Measurements from ENCODE around the gene SCYGR7. TPM values are rescaled to one million over a fixed set of nuclear protein-coding genes. Genes with fewer than 3 reads are reported as not detected.

The SCYGR7 gene
- total RNA-seq, 1 donor from 2014 or later, result not detected

GRCh38 chr2:227703280-227703732, 24.8 kb upstream of the SCYGR7 start:
- no peak overlapping the region for H3K4me3 Mint-ChIP-seq (ENCODE audit: low read depth)
- H3K36me3 Mint-ChIP-seq (ENCODE audit: insufficient read depth), result peaks cover 45% of the 10 kb centered on the region
- DNase-seq (ENCODE audit: low spot score, unreplicated experiment), result no peak
- H3K27ac Mint-ChIP-seq, result peak overlapping the region; percentile 96
- H3K27me3 Mint-ChIP-seq, result no peaks in the 10 kb centered on the region
- H3K9me3 Mint-ChIP-seq (ENCODE audit: low read depth), result no peaks in the 10 kb centered on the region
- H3K4me1 Mint-ChIP-seq (ENCODE audit: low read depth), result peaks cover 17% of the 10 kb centered on the region
- no peak for TF ChIP-seq CTCF (IDR thresholded peaks at IDR 0.05; ENCODE audit: unreplicated experiment)

GRCh38 chr2:227703961-227704360, 24.2 kb upstream of the SCYGR7 start:
- Mint-ChIP-seq H3K9me3 (ENCODE audit: low read depth) (no peaks in the 10 kb centered on the region), H3K27ac (peak overlapping the region; percentile 96), H3K27me3 (no peaks in the 10 kb centered on the region), H3K4me3 (ENCODE audit: low read depth) (no peak overlapping the region), H3K4me1 (ENCODE audit: low read depth) (peaks cover 17% of the 10 kb centered on the region), H3K36me3 (ENCODE audit: insufficient read depth) (peaks cover 40% of the 10 kb centered on the region)
- no peak for TF ChIP-seq CTCF (IDR thresholded peaks at IDR 0.05; ENCODE audit: unreplicated experiment)
- no peak for DNase-seq (ENCODE audit: low spot score, unreplicated experiment)

- H3K36me3 Mint-ChIP-seq (ENCODE audit: insufficient read depth), result peaks cover 24% of the 10 kb centered on the region
- no peak overlapping the region for H3K27ac Mint-ChIP-seq
- H3K9me3 Mint-ChIP-seq (ENCODE audit: low read depth), result peaks cover 4% of the 10 kb centered on the region
- no peak for TF ChIP-seq CTCF (IDR thresholded peaks at IDR 0.05; ENCODE audit: unreplicated experiment)
- DNase-seq (ENCODE audit: low spot score, unreplicated experiment), result no peak
- no peak overlapping the region for H3K4me3 Mint-ChIP-seq (ENCODE audit: low read depth)
- H3K4me1 Mint-ChIP-seq (ENCODE audit: low read depth), result peaks cover 12% of the 10 kb centered on the region
- H3K27me3 Mint-ChIP-seq, result no peaks in the 10 kb centered on the region
Measured at GRCh38 chr2:227706859-227707258, 21.3 kb upstream of the SCYGR7 start.

- DNase-seq (ENCODE audit: low spot score, unreplicated experiment), result no peak
- Mint-ChIP-seq H3K9me3 (ENCODE audit: low read depth) (peaks cover 4% of the 10 kb centered on the region), H3K27ac (no peak overlapping the region), H3K36me3 (ENCODE audit: insufficient read depth) (peaks cover 23% of the 10 kb centered on the region), H3K4me1 (ENCODE audit: low read depth) (peaks cover 12% of the 10 kb centered on the region), H3K27me3 (no peaks in the 10 kb centered on the region), H3K4me3 (ENCODE audit: low read depth) (no peak overlapping the region)
- no peak for TF ChIP-seq CTCF (IDR thresholded peaks at IDR 0.05; ENCODE audit: unreplicated experiment)
Measured at GRCh38 chr2:227707390-227707789, 20.7 kb upstream of the SCYGR7 start.

GRCh38 chr2:227710986-227711385, 17.1 kb upstream of the SCYGR7 start:
- peaks cover 16% of the 10 kb centered on the region for H3K4me1 Mint-ChIP-seq (ENCODE audit: low read depth)
- H3K27ac Mint-ChIP-seq, result no peak overlapping the region
- H3K27me3 Mint-ChIP-seq, result no peaks in the 10 kb centered on the region
- TF ChIP-seq CTCF (IDR thresholded peaks at IDR 0.05; ENCODE audit: unreplicated experiment), result no peak
- H3K36me3 Mint-ChIP-seq (ENCODE audit: insufficient read depth), result peaks cover 11% of the 10 kb centered on the region
- H3K4me3 Mint-ChIP-seq (ENCODE audit: low read depth), result no peak overlapping the region
- DNase-seq (ENCODE audit: low spot score, unreplicated experiment), result no peak
- H3K9me3 Mint-ChIP-seq (ENCODE audit: low read depth), result peaks cover 4% of the 10 kb centered on the region

Measured in progenitor cell of endocrine pancreas (in vitro differentiated cells).